NCI-H345 (cell line): ENCODE results near the gene NDE1.

Experiments used
- DNase-seq: peaks from one replicate; lab custom pipeline; 2025; lab: John Stamatoyannopoulos, UW

The NDE1 gene

GRCh38 chr16:15769239-15769638, 119.2 kb downstream of the NDE1 start:
- DNase-seq, result no peak

GRCh38 chr16:15770107-15770506, 120.1 kb downstream of the NDE1 start:
- no peak for DNase-seq

- DNase-seq, result no peak
Measured at GRCh38 chr16:15770512-15770911, 120.5 kb downstream of the NDE1 start.

- DNase-seq, result no peak
Measured at GRCh38 chr16:15771694-15772093, 121.6 kb downstream of the NDE1 start.

GRCh38 chr16:15772579-15773293, 122.7 kb downstream of the NDE1 start:
- DNase-seq, result no peak

- no peak for DNase-seq
Measured at GRCh38 chr16:15773968-15774367, 123.9 kb downstream of the NDE1 start.

- no peak for DNase-seq
Measured at GRCh38 chr16:15775209-15775608, 125.2 kb downstream of the NDE1 start.

- DNase-seq, result no peak
Measured at GRCh38 chr16:15775663-15776304, 125.7 kb downstream of the NDE1 start.
